ENCODE measurements around the gene LDLRAD4.
"Not testable (repeated sequence)": the region's sequence is repeated elsewhere in the genome, so short reads cannot be mapped to it uniquely, and the experiment has no call there.

Gene LDLRAD4

GRCh38 chr18:13338318-13338717 lies 119.8 kb downstream of the LDLRAD4 start:
- DNase-seq (ENCODE audit: low read depth): no peak

- no peak for DNase-seq (ENCODE audit: low read depth)
Observed at GRCh38 chr18:13339653-13340052, 121.1 kb downstream of the LDLRAD4 start.

GRCh38 chr18:13346449-13346848 lies 127.9 kb downstream of the LDLRAD4 start:
- DNase-seq (ENCODE audit: low read depth): not testable (repeated sequence)

- DNase-seq (ENCODE audit: low read depth): no peak
Observed at GRCh38 chr18:13353084-13353823, 134.7 kb downstream of the LDLRAD4 start.

GRCh38 chr18:13354402-13354801 lies 135.8 kb downstream of the LDLRAD4 start:
- DNase-seq (ENCODE audit: low read depth): no peak

- no peak for DNase-seq (ENCODE audit: low read depth)
Observed at GRCh38 chr18:13356032-13356431, 137.5 kb downstream of the LDLRAD4 start.

GRCh38 chr18:13357289-13357688 lies 138.7 kb downstream of the LDLRAD4 start:
- DNase-seq (ENCODE audit: low read depth): no peak

- no peak for DNase-seq (ENCODE audit: low read depth)
Observed at GRCh38 chr18:13359210-13359609, 140.7 kb downstream of the LDLRAD4 start.

GRCh38 chr18:13361431-13361830 lies 142.9 kb downstream of the LDLRAD4 start:
- no peak for DNase-seq (ENCODE audit: low read depth)

- no peak for DNase-seq (ENCODE audit: low read depth)
Observed at GRCh38 chr18:13362051-13362450, 143.5 kb downstream of the LDLRAD4 start.

GRCh38 chr18:13362607-13363006 lies 144.0 kb downstream of the LDLRAD4 start:
- DNase-seq (ENCODE audit: low read depth): no peak

- no peak for DNase-seq (ENCODE audit: low read depth)
Observed at GRCh38 chr18:13363359-13363758, 144.8 kb downstream of the LDLRAD4 start.

- DNase-seq (ENCODE audit: low read depth): no peak
Observed at GRCh38 chr18:13364721-13365205, 146.2 kb downstream of the LDLRAD4 start.

GRCh38 chr18:13366131-13366530 lies 147.6 kb downstream of the LDLRAD4 start:
- DNase-seq (ENCODE audit: low read depth): no peak

GRCh38 chr18:13366541-13366940 lies 148.0 kb downstream of the LDLRAD4 start:
- no peak for DNase-seq (ENCODE audit: low read depth)

- DNase-seq (ENCODE audit: low read depth): no peak
Observed at GRCh38 chr18:13366962-13367892, 148.7 kb downstream of the LDLRAD4 start.

GRCh38 chr18:13368080-13368813 lies 149.7 kb downstream of the LDLRAD4 start:
- no peak for DNase-seq (ENCODE audit: low read depth)

GRCh38 chr18:13369353-13369752 lies 150.8 kb downstream of the LDLRAD4 start:
- no peak for DNase-seq (ENCODE audit: low read depth)

- no peak for DNase-seq (ENCODE audit: low read depth)
Observed at GRCh38 chr18:13369756-13370510, 151.4 kb downstream of the LDLRAD4 start.

- DNase-seq (ENCODE audit: low read depth): no peak
Observed at GRCh38 chr18:13370995-13371625, 152.6 kb downstream of the LDLRAD4 start.

Data from activated T-cell treated with anti-CD3 and anti-CD28 coated beads for 48 hours (primary cell).